OCI-LY1 (cell line): ENCODE measurements around the gene LRIG1.

Source experiments
- EZH2 ChIP-seq: fragments of 200-600 bp; sonication (generic), shearing (Covaris generic); IDR thresholded peaks from 2 replicates; pipeline ENCODE4 v1.8.0; 2017; ENCODE audit warnings: borderline replicate concordance, mixed run types, mild to moderate bottlenecking, antibody characterized with exemption, low read length, moderate library complexity, mixed read lengths
- TF ChIP-seq, protein P1 (sequence below): fragments of 200-600 bp; sonication (generic), shearing (Covaris generic); IDR thresholded peaks from 2 replicates; pipeline ENCODE4 v1.5.1; 2017; ENCODE audit warnings: mild to moderate bottlenecking, antibody characterized with exemption, low read length, moderate library complexity, mixed read lengths

DNA sequence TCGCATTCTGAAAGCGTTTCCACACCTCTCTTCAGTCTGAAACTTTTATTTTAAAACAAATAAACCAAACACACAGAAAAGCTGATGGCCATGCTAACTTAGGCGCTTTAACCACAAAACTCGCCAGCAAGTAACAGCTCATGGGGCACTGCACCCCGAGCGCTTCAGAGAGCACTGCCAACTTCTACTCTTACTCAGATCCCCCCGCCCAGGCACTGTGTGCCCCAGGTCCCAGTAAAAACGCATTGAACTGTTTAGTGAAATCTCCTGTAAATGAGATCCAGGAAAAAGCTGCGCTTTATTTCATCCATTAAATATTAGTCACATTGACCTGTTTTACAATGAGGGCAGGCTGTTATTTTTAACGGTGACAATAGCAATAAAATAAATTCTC is 99.7 kb downstream of the LRIG1 start:
- TF ChIP-seq, protein P1, sequence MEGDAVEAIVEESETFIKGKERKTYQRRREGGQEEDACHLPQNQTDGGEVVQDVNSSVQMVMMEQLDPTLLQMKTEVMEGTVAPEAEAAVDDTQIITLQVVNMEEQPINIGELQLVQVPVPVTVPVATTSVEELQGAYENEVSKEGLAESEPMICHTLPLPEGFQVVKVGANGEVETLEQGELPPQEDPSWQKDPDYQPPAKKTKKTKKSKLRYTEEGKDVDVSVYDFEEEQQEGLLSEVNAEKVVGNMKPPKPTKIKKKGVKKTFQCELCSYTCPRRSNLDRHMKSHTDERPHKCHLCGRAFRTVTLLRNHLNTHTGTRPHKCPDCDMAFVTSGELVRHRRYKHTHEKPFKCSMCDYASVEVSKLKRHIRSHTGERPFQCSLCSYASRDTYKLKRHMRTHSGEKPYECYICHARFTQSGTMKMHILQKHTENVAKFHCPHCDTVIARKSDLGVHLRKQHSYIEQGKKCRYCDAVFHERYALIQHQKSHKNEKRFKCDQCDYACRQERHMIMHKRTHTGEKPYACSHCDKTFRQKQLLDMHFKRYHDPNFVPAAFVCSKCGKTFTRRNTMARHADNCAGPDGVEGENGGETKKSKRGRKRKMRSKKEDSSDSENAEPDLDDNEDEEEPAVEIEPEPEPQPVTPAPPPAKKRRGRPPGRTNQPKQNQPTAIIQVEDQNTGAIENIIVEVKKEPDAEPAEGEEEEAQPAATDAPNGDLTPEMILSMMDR, result no peak
- TF ChIP-seq EZH2, result no peak
